Stomach (tissue), 4 donors: ENCODE results near the gene CARMIL1.

Source experiments
- CTCF ChIP-seq, 7 experiments: fragments of 450-650 bp in 4 of 7; fragments of 200-600 bp in 3 of 7; sonication (generic) in 3 of 7; IDR thresholded peaks; one replicate each; pipeline ENCODE4 v1.5.1; 2016 to 2019; ENCODE audit warnings: antibody characterized with exemption in 7 of 7, control low read depth in 2 of 7, mild to moderate bottlenecking in 1 of 7
- POLR2A ChIP-seq, 4 donors: fragments of 450-650 bp; IDR thresholded peaks; one replicate each; pipeline ENCODE4 v1.6.1; 2016; ENCODE audit warnings: antibody characterized with exemption in 4 of 4, control low read depth in 2 of 4, mild to moderate bottlenecking in 1 of 4, moderate library complexity in 1 of 4

- TF ChIP-seq CTCF (IDR thresholded peaks at IDR 0.05) (no peak), POLR2A (IDR thresholded peaks at IDR 0.05) (no peak)
Observed at GRCh38 chr6:25431306-25431974, 152.3 kb downstream of the CARMIL1 start.
